Measurements from ENCODE around the gene TMEM263.
A peak's percentile ranks its signal among the peaks of the same experiment; 100 is the strongest.
"Not testable (repeated sequence)": the region's sequence is repeated elsewhere in the genome, so short reads cannot be mapped to it uniquely, and the experiment has no call there.

Gene TMEM263

GRCh38 chr12:106987846-106988245, 32.1 kb downstream of the TMEM263 start:
- Histone ChIP-seq H3K27me3 (ENCODE audit: low read depth, low read length) (no peaks in the 10 kb centered on the region), H3K9me3 (ENCODE audit: control insufficient read depth in 1 of 2, low read length in 2 of 2) (no peaks in the 10 kb centered on the region), H3K27ac (ENCODE audit: low read length) (peak overlapping the region; percentile 86), H3K4me3 (ENCODE audit: low read depth in 1 of 2, low read length in 2 of 2) (peak overlapping the region in 1 of 2 donors; percentile 87), H3K4me1 (ENCODE audit: control insufficient read depth in 1 of 2, insufficient read depth in 2 of 2, low read length in 2 of 2) (peaks cover 6 to 27% of the 10 kb centered on the region in 2 donors), H3K36me3 (ENCODE audit: control insufficient read depth in 1 of 2, insufficient read depth in 2 of 2, low read length in 2 of 2) (no peaks in the 10 kb centered on the region)

- H3K4me1 ChIP-seq (ENCODE audit: control insufficient read depth in 1 of 2, insufficient read depth in 2 of 2, low read length in 2 of 2) = no peaks in the 10 kb centered on the region
- no peak overlapping the region for H3K4me3 ChIP-seq (ENCODE audit: low read depth in 1 of 2, low read length in 2 of 2)
- no peak overlapping the region for H3K27ac ChIP-seq (ENCODE audit: low read length)
- H3K27me3 ChIP-seq (ENCODE audit: low read depth, low read length) = no peaks in the 10 kb centered on the region
- H3K9me3 ChIP-seq (ENCODE audit: control insufficient read depth in 1 of 2, low read length in 2 of 2) = no peaks in the 10 kb centered on the region
- H3K36me3 ChIP-seq (ENCODE audit: control insufficient read depth in 1 of 2, insufficient read depth in 2 of 2, low read length in 2 of 2) = peaks cover 8 to 28% of the 10 kb centered on the region in 2 donors
Measured at GRCh38 chr12:106994579-106995220, 39.0 kb downstream of the TMEM263 start.

- not testable (repeated sequence) for H3K9me3 ChIP-seq (ENCODE audit: control insufficient read depth in 1 of 2, low read length in 2 of 2); H3K27ac ChIP-seq (ENCODE audit: low read length); H3K4me1 ChIP-seq (ENCODE audit: control insufficient read depth in 1 of 2, insufficient read depth in 2 of 2, low read length in 2 of 2); H3K27me3 ChIP-seq (ENCODE audit: low read depth, low read length); H3K4me3 ChIP-seq (ENCODE audit: low read depth in 1 of 2, low read length in 2 of 2)
- peaks cover 8 to 32% of the 10 kb centered on the region in 2 donors for H3K36me3 ChIP-seq (ENCODE audit: control insufficient read depth in 1 of 2, insufficient read depth in 2 of 2, low read length in 2 of 2)
Measured at GRCh38 chr12:106996102-106996501, 40.4 kb downstream of the TMEM263 start.

GRCh38 chr12:106997916-106998315, 42.2 kb downstream of the TMEM263 start:
- Histone ChIP-seq H3K4me1 (ENCODE audit: control insufficient read depth in 1 of 2, insufficient read depth in 2 of 2, low read length in 2 of 2) (no peaks in the 10 kb centered on the region), H3K27ac (ENCODE audit: low read length) (no peak overlapping the region), H3K9me3 (ENCODE audit: control insufficient read depth in 1 of 2, low read length in 2 of 2) (no peaks in the 10 kb centered on the region), H3K36me3 (ENCODE audit: control insufficient read depth in 1 of 2, insufficient read depth in 2 of 2, low read length in 2 of 2) (peaks cover 8 to 32% of the 10 kb centered on the region in 2 donors), H3K27me3 (ENCODE audit: low read depth, low read length) (no peaks in the 10 kb centered on the region), H3K4me3 (ENCODE audit: low read depth in 1 of 2, low read length in 2 of 2) (no peak overlapping the region)

GRCh38 chr12:106999446-106999845, 43.7 kb downstream of the TMEM263 start:
- no peak overlapping the region for H3K27ac ChIP-seq (ENCODE audit: low read length)

GRCh38 chr12:107002665-107003064, 47.0 kb downstream of the TMEM263 start:
- not testable (repeated sequence) for H3K4me3 ChIP-seq (ENCODE audit: low read depth in 1 of 2, low read length in 2 of 2); H3K9me3 ChIP-seq (ENCODE audit: control insufficient read depth in 1 of 2, low read length in 2 of 2); H3K27ac ChIP-seq (ENCODE audit: low read length); H3K27me3 ChIP-seq (ENCODE audit: low read depth, low read length); H3K4me1 ChIP-seq (ENCODE audit: control insufficient read depth in 1 of 2, insufficient read depth in 2 of 2, low read length in 2 of 2)
- peaks cover 4 to 14% of the 10 kb centered on the region in 2 donors for H3K36me3 ChIP-seq (ENCODE audit: control insufficient read depth in 1 of 2, insufficient read depth in 2 of 2, low read length in 2 of 2)

More at GRCh38 chr12:106999446-106999845, 43.7 kb downstream of the TMEM263 start:
- Histone ChIP-seq H3K4me1 (ENCODE audit: control insufficient read depth in 1 of 2, insufficient read depth in 2 of 2, low read length in 2 of 2) (no peaks in the 10 kb centered on the region), H3K36me3 (ENCODE audit: control insufficient read depth in 1 of 2, insufficient read depth in 2 of 2, low read length in 2 of 2) (peaks cover 8 to 32% of the 10 kb centered on the region in 2 donors), H3K9me3 (ENCODE audit: control insufficient read depth in 1 of 2, low read length in 2 of 2) (no peaks in the 10 kb centered on the region), H3K27me3 (ENCODE audit: low read depth, low read length) (no peaks in the 10 kb centered on the region), H3K4me3 (ENCODE audit: low read depth in 1 of 2, low read length in 2 of 2) (no peak overlapping the region)

GRCh38 chr12:107007411-107007810, 51.7 kb downstream of the TMEM263 start:
- Histone ChIP-seq H3K9me3 (ENCODE audit: control insufficient read depth in 1 of 2, low read length in 2 of 2) (no peaks in the 10 kb centered on the region), H3K27me3 (ENCODE audit: low read depth, low read length) (no peaks in the 10 kb centered on the region), H3K4me3 (ENCODE audit: low read depth in 1 of 2, low read length in 2 of 2) (no peak overlapping the region), H3K36me3 (ENCODE audit: control insufficient read depth in 1 of 2, insufficient read depth in 2 of 2, low read length in 2 of 2) (no peaks in the 10 kb centered on the region), H3K27ac (ENCODE audit: low read length) (no peak overlapping the region), H3K4me1 (ENCODE audit: control insufficient read depth in 1 of 2, insufficient read depth in 2 of 2, low read length in 2 of 2) (no peaks in the 10 kb centered on the region)

- no peak overlapping the region for H3K4me3 ChIP-seq (ENCODE audit: low read depth in 1 of 2, low read length in 2 of 2)
- no peaks in the 10 kb centered on the region for H3K4me1 ChIP-seq (ENCODE audit: control insufficient read depth in 1 of 2, insufficient read depth in 2 of 2, low read length in 2 of 2)
- no peaks in the 10 kb centered on the region for H3K36me3 ChIP-seq (ENCODE audit: control insufficient read depth in 1 of 2, insufficient read depth in 2 of 2, low read length in 2 of 2)
- no peaks in the 10 kb centered on the region for H3K27me3 ChIP-seq (ENCODE audit: low read depth, low read length)
- H3K9me3 ChIP-seq (ENCODE audit: control insufficient read depth in 1 of 2, low read length in 2 of 2) = no peaks in the 10 kb centered on the region
- H3K27ac ChIP-seq (ENCODE audit: low read length) = no peak overlapping the region
Measured at GRCh38 chr12:107011519-107011918, 55.8 kb downstream of the TMEM263 start.

- H3K4me1 ChIP-seq (ENCODE audit: control insufficient read depth in 1 of 2, insufficient read depth in 2 of 2, low read length in 2 of 2) = no peaks in the 10 kb centered on the region
- no peak overlapping the region for H3K27ac ChIP-seq (ENCODE audit: low read length)
- no peaks in the 10 kb centered on the region for H3K36me3 ChIP-seq (ENCODE audit: control insufficient read depth in 1 of 2, insufficient read depth in 2 of 2, low read length in 2 of 2)
- no peaks in the 10 kb centered on the region for H3K27me3 ChIP-seq (ENCODE audit: low read depth, low read length)
- no peak overlapping the region for H3K4me3 ChIP-seq (ENCODE audit: low read depth in 1 of 2, low read length in 2 of 2)
- H3K9me3 ChIP-seq (ENCODE audit: control insufficient read depth in 1 of 2, low read length in 2 of 2) = no peaks in the 10 kb centered on the region
Measured at GRCh38 chr12:107012736-107013425, 57.2 kb downstream of the TMEM263 start.

GRCh38 chr12:107014055-107014454, 58.3 kb downstream of the TMEM263 start:
- Histone ChIP-seq H3K4me3 (ENCODE audit: low read depth in 1 of 2, low read length in 2 of 2) (no peak overlapping the region), H3K27ac (ENCODE audit: low read length) (no peak overlapping the region), H3K27me3 (ENCODE audit: low read depth, low read length) (no peaks in the 10 kb centered on the region), H3K36me3 (ENCODE audit: control insufficient read depth in 1 of 2, insufficient read depth in 2 of 2, low read length in 2 of 2) (no peaks in the 10 kb centered on the region), H3K9me3 (ENCODE audit: control insufficient read depth in 1 of 2, low read length in 2 of 2) (no peaks in the 10 kb centered on the region), H3K4me1 (ENCODE audit: control insufficient read depth in 1 of 2, insufficient read depth in 2 of 2, low read length in 2 of 2) (no peaks in the 10 kb centered on the region)

- H3K36me3 ChIP-seq (ENCODE audit: control insufficient read depth in 1 of 2, insufficient read depth in 2 of 2, low read length in 2 of 2) = no peaks in the 10 kb centered on the region
- H3K4me3 ChIP-seq (ENCODE audit: low read depth in 1 of 2, low read length in 2 of 2) = no peak overlapping the region
- H3K9me3 ChIP-seq (ENCODE audit: control insufficient read depth in 1 of 2, low read length in 2 of 2) = no peaks in the 10 kb centered on the region
- H3K4me1 ChIP-seq (ENCODE audit: control insufficient read depth in 1 of 2, insufficient read depth in 2 of 2, low read length in 2 of 2) = no peaks in the 10 kb centered on the region
- H3K27ac ChIP-seq (ENCODE audit: low read length) = no peak overlapping the region
- H3K27me3 ChIP-seq (ENCODE audit: low read depth, low read length) = no peaks in the 10 kb centered on the region
Measured at GRCh38 chr12:107017042-107017441, 61.3 kb downstream of the TMEM263 start.

All from muscle layer of duodenum (tissue), 2 donors.